ENCODE measurements around the gene ASAH2. TPM values are rescaled to one million over a fixed set of nuclear protein-coding genes. Genes with fewer than 3 reads are reported as not detected.

The ASAH2 gene
- total RNA-seq, 3 donors from 2014 or later (not counting 1 experiment from before 2014, with no cell fraction given), result 0.79 to 3.4 (median 2.9) TPM

DNA sequence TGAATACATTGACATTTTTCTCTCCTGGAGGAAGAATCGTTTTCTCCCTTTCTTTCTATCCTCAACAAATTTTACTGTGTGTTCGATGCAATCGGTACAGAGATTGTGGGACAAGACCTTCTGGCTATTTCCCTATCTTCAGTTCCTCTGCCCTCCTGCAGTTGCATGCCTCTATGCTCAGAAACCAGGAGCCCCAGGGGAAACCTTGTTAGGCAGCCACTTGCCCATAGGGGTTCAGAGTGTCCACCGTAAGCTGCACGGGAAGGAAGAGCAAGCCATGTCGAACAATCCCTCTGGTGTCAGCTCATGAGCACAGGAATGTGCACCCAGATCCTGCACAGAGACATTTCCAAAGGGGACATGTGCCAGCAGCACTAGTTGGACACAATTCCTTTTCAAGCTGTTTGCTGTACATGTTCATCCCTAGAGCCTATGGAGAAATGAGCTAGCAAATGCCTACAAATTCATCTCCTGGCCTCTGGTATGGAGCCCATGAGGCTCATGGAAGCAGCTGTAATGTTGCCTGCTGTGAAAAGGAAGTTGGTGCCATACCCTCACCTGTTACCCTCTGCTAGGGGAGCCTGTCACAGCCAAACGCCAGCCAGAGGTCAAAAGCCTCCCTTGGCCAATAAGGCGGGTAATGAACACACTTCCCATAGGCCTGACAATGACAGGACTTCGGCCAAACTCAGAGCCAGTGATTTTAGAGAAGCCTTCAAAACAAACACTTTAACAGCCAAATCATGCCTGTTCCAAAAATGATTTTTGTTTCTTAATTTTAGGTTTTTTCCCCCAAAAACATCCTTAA, 35.9 kb upstream of the ASAH2 start:
- no peaks in the 10 kb centered on the region for H3K4me1 Mint-ChIP-seq
- H3K4me3 ChIP-seq (ENCODE audit: low read length), result no peak overlapping the region
- H3K27ac ChIP-seq (ENCODE audit: low read length), result no peak overlapping the region
- no peak for ATAC-seq
- H3K27me3 ChIP-seq (ENCODE audit: control insufficient read depth, insufficient read depth, low read length), result no peaks in the 10 kb centered on the region
- no peak overlapping the region for H3K4me3 Mint-ChIP-seq
- H3K36me3 Mint-ChIP-seq, result no peaks in the 10 kb centered on the region
- H3K4me1 ChIP-seq (ENCODE audit: control insufficient read depth, insufficient read depth, low read length), result no peaks in the 10 kb centered on the region
- H3K9me3 ChIP-seq (ENCODE audit: control insufficient read depth, insufficient read depth, low read length), result no peaks in the 10 kb centered on the region
- 88% methylated on average over 9 of the region's 9 CpGs for WGBS (ENCODE audit: insufficient coverage)
- intact Hi-C loops (cut with micrococcal nuclease), result no loop called here
- no peak overlapping the region for H3K27ac Mint-ChIP-seq
- no peak for DNase-seq
- H3K27me3 Mint-ChIP-seq (ENCODE audit: low read depth in 2 of 2), result peaks cover 12% of the 10 kb centered on the region in 2 donors
- no peaks in the 10 kb centered on the region for H3K36me3 ChIP-seq (ENCODE audit: control insufficient read depth, insufficient read depth, low read length)
- TF ChIP-seq, protein P1, sequence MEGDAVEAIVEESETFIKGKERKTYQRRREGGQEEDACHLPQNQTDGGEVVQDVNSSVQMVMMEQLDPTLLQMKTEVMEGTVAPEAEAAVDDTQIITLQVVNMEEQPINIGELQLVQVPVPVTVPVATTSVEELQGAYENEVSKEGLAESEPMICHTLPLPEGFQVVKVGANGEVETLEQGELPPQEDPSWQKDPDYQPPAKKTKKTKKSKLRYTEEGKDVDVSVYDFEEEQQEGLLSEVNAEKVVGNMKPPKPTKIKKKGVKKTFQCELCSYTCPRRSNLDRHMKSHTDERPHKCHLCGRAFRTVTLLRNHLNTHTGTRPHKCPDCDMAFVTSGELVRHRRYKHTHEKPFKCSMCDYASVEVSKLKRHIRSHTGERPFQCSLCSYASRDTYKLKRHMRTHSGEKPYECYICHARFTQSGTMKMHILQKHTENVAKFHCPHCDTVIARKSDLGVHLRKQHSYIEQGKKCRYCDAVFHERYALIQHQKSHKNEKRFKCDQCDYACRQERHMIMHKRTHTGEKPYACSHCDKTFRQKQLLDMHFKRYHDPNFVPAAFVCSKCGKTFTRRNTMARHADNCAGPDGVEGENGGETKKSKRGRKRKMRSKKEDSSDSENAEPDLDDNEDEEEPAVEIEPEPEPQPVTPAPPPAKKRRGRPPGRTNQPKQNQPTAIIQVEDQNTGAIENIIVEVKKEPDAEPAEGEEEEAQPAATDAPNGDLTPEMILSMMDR (IDR thresholded peaks at IDR 0.05), result no peak
- H3K9me3 Mint-ChIP-seq, result no peaks in the 10 kb centered on the region

- no peaks in the 10 kb centered on the region for H3K4me1 Mint-ChIP-seq
- H3K4me3 ChIP-seq (ENCODE audit: low read length), result no peak overlapping the region
- H3K4me1 ChIP-seq (ENCODE audit: control insufficient read depth, insufficient read depth, low read length), result no peaks in the 10 kb centered on the region
- TF ChIP-seq, protein P1 (IDR thresholded peaks at IDR 0.05), result no peak
- DNase-seq (no peak), ATAC-seq (no peak)
- WGBS (ENCODE audit: insufficient coverage), result 49% methylated on average over 2 of the region's 2 CpGs
- H3K36me3 Mint-ChIP-seq, result no peaks in the 10 kb centered on the region
- H3K27me3 ChIP-seq (ENCODE audit: control insufficient read depth, insufficient read depth, low read length), result no peaks in the 10 kb centered on the region
- H3K9me3 ChIP-seq (ENCODE audit: control insufficient read depth, insufficient read depth, low read length), result no peaks in the 10 kb centered on the region
- no peak overlapping the region for H3K4me3 Mint-ChIP-seq
- no peaks in the 10 kb centered on the region for H3K36me3 ChIP-seq (ENCODE audit: control insufficient read depth, insufficient read depth, low read length)
- no peak overlapping the region for H3K27ac ChIP-seq (ENCODE audit: low read length)
- intact Hi-C loops (cut with micrococcal nuclease), result no loop called here
- peaks cover 12 to 16% of the 10 kb centered on the region in 2 donors for H3K27me3 Mint-ChIP-seq (ENCODE audit: low read depth in 2 of 2)
- peaks cover 0 to 3% of the 10 kb centered on the region in 2 donors for H3K9me3 Mint-ChIP-seq
- H3K27ac Mint-ChIP-seq, result no peak overlapping the region
These were observed 35.2 kb upstream of the ASAH2 start for GRCh38 chr10:50286517-50286916.

GRCh38 chr10:50281967-50282522, 30.7 kb upstream of the ASAH2 start:
- ATAC-seq (no peak), DNase-seq (no peak)
- Mint-ChIP-seq H3K36me3 (no peaks in the 10 kb centered on the region), H3K9me3 (peaks cover 0 to 3% of the 10 kb centered on the region in 2 donors), H3K27me3 (ENCODE audit: low read depth in 2 of 2) (peaks cover 20 to 34% of the 10 kb centered on the region in 2 donors), H3K4me1 (no peaks in the 10 kb centered on the region), H3K4me3 (no peak overlapping the region), H3K27ac (no peak overlapping the region)
- 94% methylated on average over 4 of the region's 4 CpGs for WGBS (ENCODE audit: insufficient coverage)
- H3K27me3 ChIP-seq (ENCODE audit: control insufficient read depth, insufficient read depth, low read length), result no peaks in the 10 kb centered on the region
- no peaks in the 10 kb centered on the region for H3K36me3 ChIP-seq (ENCODE audit: control insufficient read depth, insufficient read depth, low read length)
- H3K27ac ChIP-seq (ENCODE audit: low read length), result no peak overlapping the region
- intact Hi-C loops (cut with micrococcal nuclease), result no loop called here
- H3K4me3 ChIP-seq (ENCODE audit: low read length), result no peak overlapping the region
- TF ChIP-seq, protein P1 (IDR thresholded peaks at IDR 0.05), result no peak
- H3K4me1 ChIP-seq (ENCODE audit: control insufficient read depth, insufficient read depth, low read length), result no peaks in the 10 kb centered on the region
- no peaks in the 10 kb centered on the region for H3K9me3 ChIP-seq (ENCODE audit: control insufficient read depth, insufficient read depth, low read length)

Data from natural killer cell (primary cell).